Smooth muscle cell (in vitro differentiated cells): ENCODE results near the gene MEGF11. TPM values are rescaled to one million over a fixed set of nuclear protein-coding genes. Genes with fewer than 3 reads are reported as not detected.

Experiments
- DNase-seq: peaks from one replicate; lab custom pipeline; 2025; ENCODE audit not compliant: unreplicated experiment; lab: John Stamatoyannopoulos, UW
- H2AFZ ChIP-seq: fragments of 200-600 bp; sonication (generic); 2 replicates; pipeline ENCODE4 v1.6.0; 2016; ENCODE audit warnings: antibody characterized with exemption, low read depth, mild to moderate bottlenecking
- H3F3A ChIP-seq: fragments of 200-600 bp; sonication (generic); 2 replicates; pipeline ENCODE4 v1.6.0; 2017; ENCODE audit warnings: antibody characterized with exemption, low read depth
- H3K27ac ChIP-seq: fragments of 200-600 bp; sonication (generic); 2 replicates; pipeline ENCODE4 v1.5.1; 2016; ENCODE audit warnings: low read depth, mild to moderate bottlenecking
- H3K27me3 ChIP-seq: fragments of 200-600 bp; sonication (generic); 2 replicates; pipeline ENCODE4 v1.6.1; 2016; ENCODE audit warnings: low read depth, mild to moderate bottlenecking
- H3K36me3 ChIP-seq: fragments of 200-600 bp; sonication (generic); 2 replicates; pipeline ENCODE4 v1.5.1; 2016; ENCODE audit warnings: low read depth
- H3K4me1 ChIP-seq: fragments of 200-600 bp; sonication (generic); 2 replicates; pipeline ENCODE4 v1.5.1; 2016; ENCODE audit warnings: low read depth
- H3K4me2 ChIP-seq: fragments of 200-600 bp; sonication (generic); 2 replicates; pipeline ENCODE4 v1.6.0; 2016; ENCODE audit warnings: mild to moderate bottlenecking
- H3K4me3 ChIP-seq: fragments of 200-600 bp; sonication (generic); 2 replicates; pipeline ENCODE4 v1.5.1; 2016; ENCODE audit warnings: mild to moderate bottlenecking
- H3K79me2 ChIP-seq: fragments of 200-600 bp; sonication (generic); 2 replicates; pipeline ENCODE4 v1.6.0; 2016; ENCODE audit warnings: low read depth, mild to moderate bottlenecking
- H3K9ac ChIP-seq: fragments of 200-600 bp; sonication (generic); 2 replicates; pipeline ENCODE4 v1.6.0; 2016; ENCODE audit warnings: low read depth
- H3K9me3 ChIP-seq: fragments of 200-600 bp; sonication (generic); replicated peaks from 2 replicates; pipeline ENCODE4 v1.5.1; 2016; ENCODE audit warnings: low read depth
- H4K20me1 ChIP-seq: fragments of 200-600 bp; sonication (generic); 2 replicates; pipeline ENCODE4 v1.6.0; 2016; ENCODE audit warnings: low read depth
- CTCF ChIP-seq: fragments of 200-600 bp; sonication (generic); IDR thresholded peaks from 2 replicates; pipeline ENCODE4 v1.5.1; 2017; ENCODE audit warnings: borderline replicate concordance, mild to moderate bottlenecking, antibody characterized with exemption; ENCODE audit not compliant: insufficient read depth, poor library complexity, severe bottlenecking
- WGBS: methylation state at CpG from one replicate; pipeline ENCODE4 v1.1.7; 2016; ENCODE audit warnings: low lambda C conversion rate; 5-methylcytosine and 5-hydroxymethylcytosine counted together
- polyA plus RNA-seq: library from polyadenylated mRNA; unstranded; fragments of >200 nt; fragmentation: Nextera tagmentation; extraction: Ambion mirVana; gene quantifications from 2 replicates; pipeline ENCODE4 v1.2.1, GENCODE V29; 2016
- total RNA-seq: library from RNA; depleted of rRNA; stranded (reverse); fragments of >200 nt; gene quantifications from 2 replicates; pipeline ENCODE4 v1.2.3, GENCODE V29; 2014

The MEGF11 gene
- total and polyA plus RNA-seq, 2 experiments from 2014 or later, result 0.08 TPM; not detected in 1

DNA sequence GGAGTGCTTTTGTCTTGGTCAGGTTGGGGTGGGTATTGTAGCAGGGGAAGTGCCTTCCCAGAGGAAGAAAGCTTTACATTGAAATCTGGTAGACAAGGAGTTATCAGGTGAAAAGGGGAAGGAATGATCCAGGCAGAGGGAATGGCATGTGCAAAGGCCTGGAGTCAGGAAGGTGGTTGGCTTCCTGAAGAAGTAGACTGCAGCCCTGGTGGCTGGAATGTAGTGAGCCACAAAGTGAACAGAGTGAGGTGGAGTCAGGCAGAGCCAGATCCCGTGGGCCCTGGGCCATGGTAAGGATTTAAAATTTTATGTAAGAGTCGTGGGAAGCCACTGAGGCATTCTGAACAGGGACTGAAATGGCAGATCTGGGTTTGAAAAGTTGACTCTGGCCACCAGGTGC lies 326.0 kb downstream of the MEGF11 start:
- Histone ChIP-seq H3K4me1 (no peaks in the 10 kb centered on the region), H3K79me2 (no peaks in the 10 kb centered on the region), H3K4me3 (no peak overlapping the region), H3K36me3 (no peaks in the 10 kb centered on the region), H2AFZ (no peak overlapping the region), H3F3A (no peaks in the 10 kb centered on the region), H3K4me2 (no peak overlapping the region), H3K9me3 (no peaks in the 10 kb centered on the region), H3K27ac (no peak overlapping the region), H3K9ac (no peak overlapping the region), H4K20me1 (no peaks in the 10 kb centered on the region), H3K27me3 (no peaks in the 10 kb centered on the region)
- DNase-seq, result no peak
- peak; percentile 21 for TF ChIP-seq CTCF
- 82% methylated on average over 2 of the region's 2 CpGs for WGBS

GRCh38 chr15:65926899-65927298 lies 326.7 kb downstream of the MEGF11 start:
- no peak for DNase-seq
- 39% methylated on average over 1 of the region's 1 CpG for WGBS
- H3K9me3 ChIP-seq, result no peaks in the 10 kb centered on the region

DNA sequence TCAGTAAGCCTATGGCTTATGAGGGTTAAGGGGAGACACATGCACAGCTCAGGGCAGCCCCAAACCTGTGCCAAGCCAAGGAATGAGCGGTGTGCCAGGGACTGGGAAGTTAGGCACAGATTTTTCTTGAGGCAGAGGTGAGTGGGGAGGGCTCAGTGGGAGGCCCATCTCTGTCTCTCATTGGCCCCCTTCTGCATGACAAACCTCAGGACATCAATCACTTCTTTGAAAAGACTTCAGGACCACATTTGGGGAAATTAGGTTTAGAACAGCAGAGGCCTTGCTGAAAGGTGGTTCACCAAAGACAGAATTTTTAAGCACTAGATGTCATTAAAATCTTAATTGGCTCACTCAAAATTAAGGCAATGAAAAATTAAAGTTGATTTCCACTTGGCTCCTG lies 327.1 kb downstream of the MEGF11 start:
- whole genome bisulfite sequencing, result 88% methylated on average over 1 of the region's 1 CpG
- Histone ChIP-seq H4K20me1 (no peaks in the 10 kb centered on the region), H3K4me3 (no peak overlapping the region)

More at GRCh38 chr15:65926899-65927298, 326.7 kb downstream of the MEGF11 start:
- no peaks in the 10 kb centered on the region for H3F3A ChIP-seq
- no peaks in the 10 kb centered on the region for H3K4me1 ChIP-seq
- no peak overlapping the region for H3K27ac ChIP-seq
- H2AFZ ChIP-seq, result no peak overlapping the region
- H3K27me3 ChIP-seq, result no peaks in the 10 kb centered on the region
- no peak overlapping the region for H3K9ac ChIP-seq
- H4K20me1 ChIP-seq, result no peaks in the 10 kb centered on the region
- no peaks in the 10 kb centered on the region for H3K79me2 ChIP-seq
- no peak for TF ChIP-seq CTCF
- no peaks in the 10 kb centered on the region for H3K36me3 ChIP-seq
- H3K4me3 ChIP-seq, result no peak overlapping the region
- H3K4me2 ChIP-seq, result no peak overlapping the region

More for the DNA sequence above, 327.1 kb downstream of the MEGF11 start:
- Histone ChIP-seq H3F3A (no peaks in the 10 kb centered on the region), H3K9ac (no peak overlapping the region), H3K79me2 (no peaks in the 10 kb centered on the region), H3K9me3 (no peaks in the 10 kb centered on the region), H3K4me2 (no peak overlapping the region), H2AFZ (no peak overlapping the region), H3K27me3 (no peaks in the 10 kb centered on the region), H3K36me3 (no peaks in the 10 kb centered on the region), H3K4me1 (no peaks in the 10 kb centered on the region), H3K27ac (no peak overlapping the region)
- no peak for DNase-seq
- TF ChIP-seq CTCF, result no peak
